ENCODE results near the gene WBP2. TPM values are rescaled to one million over a fixed set of nuclear protein-coding genes. Genes with fewer than 3 reads are reported as not detected.

WBP2 gene
- total and polyA plus RNA-seq, 2 experiments from 2014 or later = 61.3 to 160 TPM

- peak overlapping the region; percentile 90 for H3K27ac ChIP-seq
- no peaks in the 10 kb centered on the region for H3K9me3 ChIP-seq (ENCODE audit: low read depth)
- no peak overlapping the region for H3K4me3 ChIP-seq
- no peak for DNase-seq (ENCODE audit: low read depth in 1 of 2, low spot score in 1 of 2)
- peaks cover 39% of the 10 kb centered on the region for H3K36me3 ChIP-seq
- peaks cover 14% of the 10 kb centered on the region for H3K4me1 ChIP-seq (ENCODE audit: low read depth)
- no peak for TF ChIP-seq CTCF (IDR thresholded peaks at IDR 0.05; ENCODE audit: low read depth, low read length)
- H3K27me3 ChIP-seq = no peaks in the 10 kb centered on the region
Observed at GRCh38 chr17:75810216-75810615, 44.9 kb downstream of the WBP2 start.

GRCh38 chr17:75809631-75810111 is 45.5 kb downstream of the WBP2 start:
- no peak for TF ChIP-seq CTCF (IDR thresholded peaks at IDR 0.05; ENCODE audit: low read depth, low read length)
- Histone ChIP-seq H3K4me1 (ENCODE audit: low read depth) (peaks cover 14% of the 10 kb centered on the region), H3K27me3 (no peaks in the 10 kb centered on the region), H3K36me3 (peaks cover 34% of the 10 kb centered on the region), H3K4me3 (no peak overlapping the region), H3K9me3 (ENCODE audit: low read depth) (no peaks in the 10 kb centered on the region), H3K27ac (peak overlapping the region; percentile 90)
- DNase-seq (ENCODE audit: low read depth in 1 of 2, low spot score in 1 of 2) = no peak

GRCh38 chr17:75808905-75809621 is 46.1 kb downstream of the WBP2 start:
- H3K9me3 ChIP-seq (ENCODE audit: low read depth) = no peaks in the 10 kb centered on the region
- peaks cover 30% of the 10 kb centered on the region for H3K36me3 ChIP-seq
- H3K27ac ChIP-seq = peak overlapping the region; percentile 90
- peak; percentile 46 to 77 for DNase-seq (ENCODE audit: low read depth in 1 of 2, low spot score in 1 of 2)
- TF ChIP-seq CTCF (IDR thresholded peaks at IDR 0.05; ENCODE audit: low read depth, low read length) = no peak
- H3K4me3 ChIP-seq = no peak overlapping the region
- H3K4me1 ChIP-seq (ENCODE audit: low read depth) = peaks cover 14% of the 10 kb centered on the region
- no peaks in the 10 kb centered on the region for H3K27me3 ChIP-seq

- peaks cover 24% of the 10 kb centered on the region for H3K36me3 ChIP-seq
- H3K9me3 ChIP-seq (ENCODE audit: low read depth) = no peaks in the 10 kb centered on the region
- H3K4me3 ChIP-seq = no peak overlapping the region
- H3K4me1 ChIP-seq (ENCODE audit: low read depth) = peaks cover 14% of the 10 kb centered on the region
- H3K27me3 ChIP-seq = no peaks in the 10 kb centered on the region
- no peak for TF ChIP-seq CTCF (IDR thresholded peaks at IDR 0.05; ENCODE audit: low read depth, low read length)
- DNase-seq (ENCODE audit: low read depth in 1 of 2, low spot score in 1 of 2) = no peak
- peak overlapping the region; percentile 90 for H3K27ac ChIP-seq
Observed at GRCh38 chr17:75808549-75808904, 46.6 kb downstream of the WBP2 start.

GRCh38 chr17:75807861-75808260 is 47.3 kb downstream of the WBP2 start:
- peak overlapping the region; percentile 90 for H3K27ac ChIP-seq
- no peak overlapping the region for H3K4me3 ChIP-seq
- H3K27me3 ChIP-seq = no peaks in the 10 kb centered on the region
- no peak for DNase-seq (ENCODE audit: low read depth in 1 of 2, low spot score in 1 of 2)
- peaks cover 14% of the 10 kb centered on the region for H3K4me1 ChIP-seq (ENCODE audit: low read depth)
- TF ChIP-seq CTCF (IDR thresholded peaks at IDR 0.05; ENCODE audit: low read depth, low read length) = no peak
- no peaks in the 10 kb centered on the region for H3K9me3 ChIP-seq (ENCODE audit: low read depth)
- peaks cover 22% of the 10 kb centered on the region for H3K36me3 ChIP-seq
